SKM-1 (cell line): ENCODE results near the gene CLBA1.
"Not testable (repeated sequence)": the region's sequence is repeated elsewhere in the genome, so short reads cannot be mapped to it uniquely, and the experiment has no call there.

Experiments used
- DNase-seq: peaks from one replicate; lab custom pipeline; 2025; ENCODE audit not compliant: unreplicated experiment; lab: John Stamatoyannopoulos, UW

CLBA1 gene

DNA sequence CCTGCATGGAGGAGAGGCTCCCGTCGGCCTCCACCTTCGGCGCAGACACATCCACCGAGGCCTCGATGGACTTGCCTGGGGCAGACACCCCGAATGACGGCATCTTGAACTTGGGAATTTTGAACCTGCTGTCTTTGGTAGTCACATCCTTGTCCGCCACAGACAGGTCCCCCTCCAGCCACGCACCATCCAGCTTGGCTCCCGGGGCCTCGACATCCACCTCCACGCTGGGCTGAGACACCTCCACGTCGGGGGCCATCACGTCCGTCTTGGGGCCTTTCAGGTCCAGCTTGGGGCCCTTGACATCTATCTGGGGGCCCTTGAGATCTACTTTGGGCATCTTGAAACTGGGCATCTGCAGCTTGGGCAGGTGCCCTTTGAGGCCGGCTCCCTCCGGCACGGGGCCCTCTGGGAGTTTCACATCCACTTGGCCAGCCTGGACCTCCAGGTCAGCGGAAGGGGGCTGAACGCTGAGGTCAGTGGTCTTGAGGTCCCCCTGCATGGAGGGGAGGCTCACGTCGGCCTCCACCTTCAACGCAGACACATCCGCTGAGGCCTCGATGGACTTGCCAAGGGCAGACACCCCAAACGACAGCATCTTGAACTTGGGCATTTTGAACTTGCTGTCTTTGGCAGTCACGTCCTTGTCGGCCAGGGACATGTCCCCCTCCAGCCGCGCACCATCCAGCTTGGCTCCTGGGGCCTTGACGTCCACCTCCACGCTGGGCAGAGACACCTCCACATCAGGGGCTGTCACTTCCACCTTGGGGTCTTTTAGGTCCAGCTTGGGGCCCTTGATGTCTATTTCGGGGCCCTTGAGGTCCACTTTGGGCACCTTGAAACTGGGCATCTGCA is 37.5 kb upstream of the CLBA1 start:
- DNase-seq: not testable (repeated sequence)

GRCh38 chr14:104948736-104949031 is 36.9 kb upstream of the CLBA1 start:
- DNase-seq: no peak

GRCh38 chr14:104949406-104949955 is 36.1 kb upstream of the CLBA1 start:
- DNase-seq: not testable (repeated sequence)

- DNase-seq: no peak
These were observed 35.6 kb upstream of the CLBA1 start for GRCh38 chr14:104950021-104950420.

GRCh38 chr14:104950701-104951100 is 34.9 kb upstream of the CLBA1 start:
- not testable (repeated sequence) for DNase-seq

DNA sequence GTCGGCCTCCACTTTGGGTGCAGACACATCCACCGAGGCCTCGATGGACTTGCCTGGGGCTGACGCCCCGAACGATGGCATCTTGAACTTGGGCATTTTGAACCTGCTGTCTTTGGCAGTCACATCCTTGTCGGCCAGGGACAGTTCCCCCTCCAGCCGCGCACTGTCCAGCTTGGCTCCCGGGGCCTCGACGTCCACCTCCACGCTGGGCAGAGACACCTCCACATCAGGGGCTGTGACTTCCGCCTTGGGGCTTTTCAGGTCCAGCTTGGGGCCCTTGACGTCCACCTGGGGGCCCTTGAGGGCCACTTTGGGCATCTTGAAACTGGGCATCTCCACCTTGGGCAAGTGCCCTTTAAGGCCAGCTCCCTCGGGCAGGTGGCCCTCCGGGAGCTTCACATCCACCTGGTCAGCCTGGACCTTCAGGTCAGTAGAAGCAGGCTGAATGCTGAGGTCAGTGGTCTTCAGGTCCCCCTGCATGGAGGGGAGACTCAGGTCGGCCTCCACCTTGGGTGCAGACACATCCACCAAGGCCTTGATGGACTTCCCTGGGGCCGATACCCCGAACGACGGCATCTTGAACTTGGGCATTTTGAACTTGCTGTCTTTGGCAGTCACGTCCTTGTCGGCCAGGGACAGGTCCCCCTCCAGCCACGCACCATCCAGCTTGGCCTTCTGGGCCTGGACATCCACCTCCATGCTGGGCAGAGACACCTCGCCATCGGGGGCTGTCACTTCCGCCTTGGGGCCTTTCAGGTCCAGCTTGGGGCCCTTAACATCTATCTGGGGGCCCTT is 33.5 kb upstream of the CLBA1 start:
- DNase-seq: not testable (repeated sequence)

DNA sequence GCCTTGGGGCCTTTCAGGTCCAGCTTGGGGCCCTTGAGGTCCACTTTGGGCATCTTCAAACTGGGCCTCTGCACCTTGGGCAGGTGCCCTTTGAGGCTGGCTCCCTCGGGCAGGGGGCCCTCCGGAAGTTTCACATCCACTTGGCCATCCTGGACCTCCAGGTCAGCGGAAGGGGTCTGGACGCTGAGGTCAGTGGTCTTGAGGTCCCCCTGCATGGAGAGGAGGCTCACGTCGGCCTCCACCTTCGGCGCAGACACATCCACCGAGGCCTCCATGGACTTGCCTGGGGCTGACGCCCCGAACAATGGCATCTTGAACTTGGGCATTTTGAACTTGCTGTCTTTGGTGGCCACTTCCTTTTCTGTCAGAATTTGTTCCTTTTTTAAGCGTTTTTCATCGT is 32.5 kb upstream of the CLBA1 start:
- DNase-seq: no peak

- DNase-seq: no peak
These were observed 31.5 kb upstream of the CLBA1 start for GRCh38 chr14:104953896-104954656.

- no peak for DNase-seq
These were observed 30.7 kb upstream of the CLBA1 start for GRCh38 chr14:104954746-104955395.

DNA sequence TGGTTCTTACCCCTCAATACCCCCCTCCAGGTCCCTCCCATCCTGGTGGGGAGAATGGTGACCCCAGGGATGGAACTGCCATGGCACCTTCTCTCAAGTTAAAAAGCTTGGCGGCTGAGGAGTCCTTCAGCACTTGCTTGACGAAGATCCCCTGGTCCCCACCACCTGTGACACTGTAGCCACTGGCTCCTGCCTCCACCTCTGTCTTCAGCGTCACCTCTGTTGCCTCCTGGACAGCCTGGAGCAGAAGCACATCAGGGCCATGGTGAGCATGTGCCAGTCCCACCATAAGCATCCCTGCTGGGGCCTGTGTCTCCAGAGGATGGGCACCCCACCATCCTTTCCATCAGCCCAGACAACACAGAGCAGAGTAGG is 30.2 kb upstream of the CLBA1 start:
- DNase-seq: no peak

DNA sequence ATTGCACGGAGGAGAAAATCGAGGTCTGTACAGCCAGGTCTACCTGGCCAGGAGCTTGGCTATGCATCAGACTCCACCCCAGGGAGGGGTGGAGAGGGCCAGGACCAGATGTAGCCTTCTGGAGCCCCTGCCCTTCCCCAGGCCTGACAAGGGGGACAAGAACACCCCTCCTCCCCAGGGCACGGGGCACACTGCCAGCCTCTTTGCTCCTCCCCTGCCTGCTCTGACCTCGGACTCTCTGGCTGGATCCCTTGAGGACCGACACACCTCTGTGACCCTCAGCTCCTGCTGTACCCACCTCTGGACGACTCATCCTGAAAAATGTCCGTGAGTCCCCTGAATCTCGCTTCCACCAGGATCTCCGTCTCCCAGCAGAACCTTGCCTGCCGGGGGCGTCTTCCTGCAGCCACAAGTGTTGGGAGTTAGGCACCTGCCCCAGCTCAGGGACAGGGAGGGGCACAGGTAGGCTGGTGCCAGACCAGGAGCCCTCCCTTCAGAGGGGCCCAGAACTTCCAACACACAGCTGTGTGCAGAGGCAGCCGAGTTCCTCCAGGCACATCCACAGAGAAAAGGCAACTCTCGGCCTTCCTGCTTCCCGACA is 29.2 kb upstream of the CLBA1 start:
- DNase-seq: no peak

DNA sequence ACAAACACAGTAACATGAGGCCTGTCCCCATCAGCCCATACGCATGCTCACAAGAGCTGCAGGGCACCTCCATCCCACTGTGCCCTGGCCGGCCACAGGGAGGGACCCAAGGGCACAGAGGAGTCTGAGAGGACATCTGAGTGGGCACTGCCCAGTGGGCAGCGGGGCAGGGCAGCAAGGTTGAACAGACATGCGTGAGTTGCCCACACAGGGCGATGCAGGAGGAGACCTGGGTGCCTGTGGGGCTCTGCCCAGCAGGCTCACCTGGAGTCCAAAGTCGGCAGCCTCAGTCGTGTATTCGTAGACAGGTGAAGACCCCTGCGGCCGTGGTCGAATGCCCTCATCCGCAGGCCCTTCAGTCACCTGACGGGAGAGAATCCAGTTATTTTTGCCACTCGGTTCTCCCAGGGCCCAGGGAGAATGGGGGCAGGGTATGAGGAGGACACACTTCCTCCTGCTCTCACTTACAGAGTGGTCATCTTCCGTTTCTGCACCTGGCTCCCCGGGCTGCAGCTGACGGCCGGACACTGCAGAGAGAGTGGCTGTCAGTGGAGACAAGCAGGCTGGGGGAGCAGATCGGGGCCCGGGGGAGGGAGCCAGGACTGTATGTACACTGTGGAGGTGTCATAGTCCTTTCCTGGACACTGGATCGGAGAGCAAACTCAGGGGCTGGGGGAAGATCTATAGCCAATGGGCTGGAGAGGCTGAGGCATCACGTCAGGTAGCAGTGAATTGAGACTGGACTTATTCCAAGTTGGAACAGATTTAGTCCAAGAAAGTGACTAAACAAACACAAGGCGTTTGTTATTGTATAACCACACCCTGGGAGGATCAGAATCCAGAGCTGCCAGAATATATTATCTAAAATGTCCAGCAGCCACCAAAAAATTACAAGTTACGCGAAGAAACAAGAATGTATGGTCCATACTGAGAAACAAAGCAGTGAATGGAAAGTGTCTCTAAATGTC is 28.2 kb upstream of the CLBA1 start:
- DNase-seq: no peak

DNA sequence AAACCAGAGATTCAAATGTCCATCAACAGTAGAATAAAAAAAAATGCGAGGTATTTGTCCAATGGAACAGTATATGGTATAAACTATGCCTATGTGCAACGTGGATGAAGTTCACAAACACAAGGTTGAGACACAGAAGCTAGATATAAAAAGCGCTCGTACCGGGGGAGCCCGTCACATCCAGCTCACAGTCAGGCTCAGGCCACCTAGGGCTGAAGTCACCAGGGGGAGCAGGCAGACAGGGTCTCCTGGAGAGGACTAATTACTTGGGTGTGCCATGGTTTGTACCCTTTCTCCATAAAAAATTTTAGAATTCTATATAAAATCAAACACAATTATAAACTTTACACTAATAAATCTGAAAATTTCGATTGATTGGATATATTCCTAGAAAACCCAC is 21.0 kb upstream of the CLBA1 start:
- DNase-seq: no peak

- DNase-seq: no peak
These were observed 19.9 kb upstream of the CLBA1 start for GRCh38 chr14:104965561-104966231.

DNA sequence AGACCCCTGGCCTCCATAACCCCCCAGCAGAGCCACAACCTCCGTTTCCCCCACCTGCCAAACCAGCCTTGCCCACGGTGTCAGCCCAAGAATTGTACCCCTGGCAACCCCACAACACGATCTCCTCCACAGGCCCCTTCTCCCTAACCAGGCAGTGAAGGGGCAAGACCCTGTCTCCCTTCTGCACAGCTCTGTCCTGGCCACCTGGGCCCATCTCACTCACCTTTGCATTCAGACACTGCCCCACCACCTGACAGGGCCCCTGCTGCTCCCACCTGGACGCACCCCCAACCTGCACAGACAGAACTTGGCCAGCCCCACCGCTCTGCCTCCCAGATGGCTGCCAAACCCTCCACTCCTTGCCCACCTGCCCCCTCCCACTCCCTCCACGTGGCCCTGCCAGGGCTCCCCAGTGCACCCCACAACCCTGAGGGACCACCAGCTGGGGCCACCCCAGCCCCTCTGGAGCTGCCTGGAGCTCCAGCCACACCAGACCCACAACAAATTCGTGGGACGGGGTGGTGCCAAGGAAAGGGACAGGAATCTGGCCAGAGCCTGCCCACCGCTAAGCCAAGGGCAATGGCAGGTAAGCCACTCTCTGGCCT is 19.2 kb upstream of the CLBA1 start:
- no peak for DNase-seq

- DNase-seq: no peak
These were observed 18.6 kb upstream of the CLBA1 start for GRCh38 chr14:104966981-104967385.

DNA sequence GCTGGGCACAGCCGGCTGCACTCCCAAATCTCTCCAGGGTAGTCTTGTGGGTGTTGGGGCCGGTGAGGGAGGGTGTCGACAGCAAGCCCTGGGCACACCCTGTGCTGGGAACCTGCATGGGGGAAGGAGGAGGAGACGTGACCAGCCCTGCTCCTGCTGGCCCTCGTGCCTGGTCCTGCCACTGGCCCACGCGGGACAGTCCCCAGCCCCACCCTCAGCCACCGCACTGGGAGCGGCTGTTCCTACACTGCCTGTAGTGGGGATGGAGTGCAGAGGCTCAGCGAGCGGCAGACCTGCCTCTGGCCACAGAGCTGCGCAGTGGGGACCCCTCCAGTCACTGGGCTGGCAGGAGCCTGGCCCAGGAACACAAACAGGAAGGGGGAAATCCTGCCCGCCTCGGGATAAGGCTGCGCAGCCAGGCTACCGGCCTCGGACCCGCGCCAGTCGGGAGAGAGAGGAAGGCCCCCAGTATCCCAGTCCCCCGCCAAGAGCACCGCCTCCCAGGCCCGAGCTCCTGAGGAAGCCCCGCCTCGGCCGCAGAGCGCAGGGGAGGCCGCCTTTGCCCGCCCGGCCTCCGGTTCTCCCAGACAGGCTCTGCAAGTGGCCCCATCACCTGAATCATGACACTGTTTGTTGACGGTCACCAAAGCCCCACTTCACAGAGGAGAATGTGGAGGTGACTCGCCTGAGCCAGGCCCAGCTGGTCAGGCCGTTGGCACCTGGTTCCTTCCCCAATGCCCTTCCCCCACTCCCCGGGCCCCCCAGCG is 18.0 kb upstream of the CLBA1 start:
- no peak for DNase-seq

- DNase-seq: no peak
These were observed 17.4 kb upstream of the CLBA1 start for GRCh38 chr14:104968153-104968527.
